RPMI8226 (cell line): ENCODE measurements around the gene FHIT.
"Not testable (repeated sequence)": the region's sequence is repeated elsewhere in the genome, so short reads cannot be mapped to it uniquely, and the experiment has no call there.

Source experiments
- DNase-seq: peaks from one replicate; pipeline ENCODE4 v3.0.0-alpha.2; 2015

Gene FHIT

DNA sequence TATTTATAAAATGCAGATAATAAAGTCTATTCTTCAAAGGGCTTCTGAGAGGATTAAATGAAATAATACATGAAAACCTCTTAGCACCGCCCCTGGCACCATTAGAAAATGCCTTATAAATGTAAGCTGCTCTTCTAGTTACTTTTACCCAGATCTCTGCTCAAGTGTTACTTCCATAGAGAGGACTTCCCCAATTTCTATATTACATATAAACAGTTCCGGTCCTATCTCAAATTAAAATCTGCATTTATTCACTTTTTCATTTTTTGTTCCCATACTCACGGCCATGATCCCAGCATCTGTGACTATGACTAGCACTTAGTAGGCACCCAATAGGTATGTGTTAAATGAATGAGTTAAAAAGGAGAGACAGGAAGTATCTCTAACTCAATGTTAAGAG, 1310.5 kb downstream of the FHIT start:
- DNase-seq = no peak

DNA sequence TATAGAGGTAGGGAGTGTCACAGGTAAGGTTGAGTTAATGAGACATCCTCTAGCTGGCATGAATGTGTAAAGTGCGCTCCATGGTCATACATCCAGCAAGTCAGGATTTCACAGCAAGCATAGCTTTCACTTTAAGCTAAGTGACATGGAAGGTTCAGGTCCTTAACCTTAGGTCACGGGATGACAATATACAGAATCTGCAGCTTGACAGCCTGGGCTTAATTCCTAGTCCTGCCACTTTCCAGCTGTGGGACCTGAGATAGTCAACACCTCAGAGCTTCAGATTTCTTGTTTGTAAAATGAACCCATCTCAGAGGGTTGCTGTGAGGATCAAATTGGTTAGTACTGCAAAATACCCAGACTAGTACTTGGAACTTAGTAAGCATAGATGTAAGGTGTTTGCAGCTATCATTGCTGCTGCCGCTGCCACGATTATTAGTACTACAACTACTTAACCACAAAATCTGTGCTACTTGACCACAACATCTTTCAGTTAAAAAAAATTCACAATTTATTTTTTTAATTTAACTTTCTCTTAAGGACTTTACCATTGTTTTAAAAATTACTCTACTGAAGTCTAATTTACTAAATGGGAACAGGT, 1311.3 kb downstream of the FHIT start:
- no peak for DNase-seq

DNA sequence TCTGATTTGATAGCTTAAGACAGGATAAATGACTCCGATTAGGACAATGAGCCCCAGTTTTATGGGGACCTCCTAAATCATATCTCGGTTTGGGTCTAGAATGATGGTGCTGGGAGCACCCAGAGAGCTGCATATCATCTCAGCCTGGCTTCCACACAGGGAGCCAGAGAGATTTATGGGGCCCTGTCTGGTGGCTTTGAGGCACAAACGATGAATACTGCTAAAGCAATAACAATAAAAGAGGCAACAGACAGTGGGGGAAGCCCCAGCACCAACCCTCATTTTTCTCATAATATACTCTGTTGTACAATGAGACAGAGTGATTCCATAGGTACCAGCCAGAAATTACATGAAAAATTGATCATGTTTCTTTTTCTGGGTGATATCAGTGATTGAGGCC, 1312.4 kb downstream of the FHIT start:
- no peak for DNase-seq

DNA sequence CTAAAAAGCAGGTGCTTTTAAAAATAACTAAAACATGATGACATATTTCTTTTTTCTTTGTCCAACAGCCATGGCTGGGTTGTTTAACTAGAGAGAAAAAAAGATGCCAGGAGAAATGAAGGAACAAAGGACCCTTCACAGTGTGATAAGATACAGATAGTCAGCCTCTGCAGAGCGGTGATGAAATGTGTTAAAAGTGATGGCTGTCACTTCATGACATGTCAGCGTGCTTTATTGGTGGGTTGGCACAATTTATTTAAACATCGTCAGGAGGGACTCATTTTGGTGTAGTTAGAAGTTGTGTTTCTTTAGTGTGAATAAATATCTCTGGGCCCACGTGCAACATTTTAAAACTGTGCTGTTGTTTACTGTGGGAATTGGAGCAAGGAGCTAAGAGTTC, 1314.1 kb downstream of the FHIT start:
- DNase-seq = no peak

DNA sequence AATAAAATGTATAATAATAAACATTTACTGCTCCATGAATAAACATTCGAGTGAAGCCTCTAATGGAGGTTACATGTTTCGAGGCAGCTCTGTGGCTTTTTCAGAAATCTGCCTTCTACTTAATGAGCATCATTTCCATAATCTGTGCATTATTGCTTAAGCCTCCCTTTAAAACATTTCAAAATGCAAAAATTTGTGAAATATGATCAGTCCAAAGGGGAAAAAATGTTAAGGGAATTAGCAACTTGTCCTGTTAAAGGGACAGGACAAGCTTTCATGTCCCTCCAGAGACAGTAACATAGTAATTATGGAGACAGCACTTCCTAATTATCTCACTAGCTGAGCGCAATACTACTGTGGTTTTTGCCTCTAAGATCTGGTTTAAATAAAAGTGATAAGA, 1314.8 kb downstream of the FHIT start:
- DNase-seq = no peak

DNA sequence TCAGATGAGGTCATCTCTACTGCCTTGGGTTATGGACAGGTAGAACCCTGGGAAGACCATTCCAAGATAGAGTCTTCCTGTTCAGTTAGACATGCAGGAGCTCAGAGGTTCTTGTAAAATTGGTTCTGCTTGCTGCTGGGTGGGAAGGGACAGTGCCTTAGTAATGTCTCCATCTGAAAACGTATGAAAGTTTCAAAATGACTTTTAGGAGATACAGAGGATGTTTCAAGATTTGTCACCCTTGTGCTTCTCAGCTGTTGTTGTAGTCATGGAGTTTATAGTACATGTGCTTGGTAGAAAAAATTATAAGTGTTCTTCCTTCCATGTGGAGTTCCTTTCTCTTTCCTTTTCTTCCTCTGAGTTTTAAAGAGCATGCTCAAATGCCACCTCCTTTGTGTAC, 1316.2 kb downstream of the FHIT start:
- DNase-seq = no peak

DNA sequence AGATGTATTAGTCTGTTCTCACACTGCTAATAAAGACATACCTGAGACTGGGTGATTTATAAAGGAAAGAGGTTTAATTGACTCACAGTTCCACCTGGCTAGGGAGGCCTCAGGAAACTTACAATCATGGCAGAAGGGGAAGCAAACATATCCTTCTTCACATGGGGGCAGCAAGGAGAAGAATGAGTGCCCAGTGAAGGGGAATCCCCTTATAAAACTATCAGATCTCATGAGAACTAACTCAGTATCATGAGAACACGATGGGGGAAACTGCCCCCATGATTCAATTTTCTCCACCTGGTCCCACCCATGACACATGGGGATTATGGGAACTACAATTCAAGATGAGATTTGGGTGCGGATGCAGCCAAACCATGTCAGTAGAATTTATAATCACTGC, 1316.7 kb downstream of the FHIT start:
- not testable (repeated sequence) for DNase-seq

DNA sequence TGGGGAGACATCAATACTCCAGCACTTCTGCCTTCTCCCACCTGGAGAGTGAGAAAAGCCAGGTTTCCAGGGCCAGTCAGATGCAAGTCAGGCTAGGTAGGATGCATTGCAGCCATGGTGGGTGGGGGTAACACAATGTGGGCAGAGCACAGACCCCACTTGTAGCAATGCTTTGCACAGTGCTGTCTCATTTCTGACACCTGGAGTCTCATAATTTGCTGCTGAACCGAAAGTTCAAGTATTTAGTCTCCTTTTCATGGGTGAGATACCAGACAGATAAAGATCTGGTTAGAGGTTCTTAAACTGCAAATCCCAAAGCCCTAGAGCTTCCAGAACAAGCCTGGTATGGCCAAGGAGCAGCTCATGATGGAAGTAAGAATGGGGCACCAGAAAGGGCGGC, 1321.1 kb downstream of the FHIT start:
- DNase-seq = no peak

DNA sequence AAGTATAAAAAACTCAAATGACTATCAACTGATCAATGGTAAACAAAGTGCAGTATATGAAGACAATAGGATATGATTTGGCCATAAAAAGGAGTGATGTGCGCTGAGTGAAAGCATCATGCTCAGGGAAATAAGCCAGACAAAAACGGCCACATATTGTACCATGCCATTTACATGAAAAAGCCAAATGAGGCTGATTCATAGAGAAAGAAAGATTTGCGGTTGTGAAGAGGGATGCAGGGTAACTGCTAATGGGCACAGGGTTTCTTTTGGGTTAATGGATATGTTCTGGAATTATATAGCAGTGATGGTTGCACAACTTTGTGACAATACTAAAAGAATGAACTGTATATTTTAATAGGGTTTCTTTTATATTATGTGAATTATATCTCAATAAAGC, 1324.2 kb downstream of the FHIT start:
- no peak for DNase-seq

DNA sequence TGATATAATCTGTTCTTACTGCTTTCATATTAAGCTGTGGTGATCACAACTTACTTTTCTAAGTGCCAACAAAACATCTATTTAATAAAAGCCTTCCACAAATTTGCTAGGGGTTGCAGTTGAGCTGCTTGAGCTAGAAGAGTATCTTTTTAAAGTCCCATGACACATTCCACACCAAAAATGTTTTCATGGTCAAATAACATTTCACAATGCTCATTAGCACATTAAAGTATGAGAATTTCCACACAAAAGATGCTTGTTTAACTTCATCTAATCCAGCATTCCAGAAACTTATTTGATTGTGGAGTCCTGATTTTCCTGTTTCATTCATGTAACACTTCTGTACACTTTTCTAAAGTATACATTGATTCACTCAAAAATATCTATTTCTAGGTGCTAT, 1325.3 kb downstream of the FHIT start:
- no peak for DNase-seq

DNA sequence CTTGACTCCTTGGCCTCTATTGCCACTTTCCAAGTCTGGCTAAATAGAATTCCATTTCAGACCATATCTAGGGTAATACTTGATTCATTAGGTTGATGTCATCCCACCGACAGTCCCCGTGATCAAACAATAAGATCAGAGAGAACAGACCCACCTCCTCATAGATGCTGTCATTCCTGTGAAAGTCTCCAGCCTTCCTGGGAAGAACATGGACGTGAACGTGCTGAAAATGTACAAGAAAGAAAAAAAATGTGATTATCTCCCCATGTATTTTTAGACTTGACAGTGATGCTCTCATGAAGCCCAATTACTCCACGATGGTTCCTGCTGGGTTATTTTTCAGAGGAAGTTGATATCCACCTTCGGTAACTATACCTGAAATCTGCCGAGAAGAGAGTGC, 1329.1 kb downstream of the FHIT start:
- DNase-seq = no peak

DNA sequence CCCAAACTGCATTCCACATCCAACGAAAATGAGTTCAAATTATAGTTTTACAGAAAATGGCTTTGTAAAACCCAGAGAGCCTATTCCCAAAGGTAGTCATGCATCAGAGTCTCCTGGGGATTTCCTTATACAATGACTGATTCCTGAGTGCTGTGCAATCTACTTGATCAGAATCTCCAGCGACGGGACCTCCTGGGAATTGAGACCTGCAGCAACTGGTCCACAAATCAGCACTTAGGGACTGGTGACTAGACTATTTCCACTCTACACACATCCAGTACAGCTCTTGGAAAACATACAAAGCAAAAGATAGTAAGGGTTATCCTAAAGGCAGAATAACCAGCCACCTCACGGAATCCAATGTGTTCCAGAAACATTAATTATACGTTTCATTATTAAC, 1330.4 kb downstream of the FHIT start:
- no peak for DNase-seq

DNA sequence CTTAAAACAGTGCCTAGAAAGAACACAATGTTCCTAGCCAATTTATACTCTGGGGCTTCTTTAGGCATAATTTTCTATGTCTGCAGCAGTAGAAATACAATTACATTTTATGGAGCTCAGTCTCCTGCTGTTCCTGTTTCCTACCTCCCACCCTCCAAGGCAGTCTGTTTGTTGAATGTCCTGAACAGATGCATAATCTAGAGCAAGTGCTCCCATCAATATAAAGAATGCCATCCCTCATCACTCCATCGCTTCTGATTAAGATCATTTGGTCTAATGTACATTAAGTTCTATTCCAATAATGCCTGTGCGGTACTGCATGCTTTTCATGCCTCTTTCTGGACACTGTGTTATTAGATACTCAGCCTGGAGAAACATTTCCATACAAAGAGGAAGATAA, 1331.7 kb downstream of the FHIT start:
- DNase-seq = no peak

DNA sequence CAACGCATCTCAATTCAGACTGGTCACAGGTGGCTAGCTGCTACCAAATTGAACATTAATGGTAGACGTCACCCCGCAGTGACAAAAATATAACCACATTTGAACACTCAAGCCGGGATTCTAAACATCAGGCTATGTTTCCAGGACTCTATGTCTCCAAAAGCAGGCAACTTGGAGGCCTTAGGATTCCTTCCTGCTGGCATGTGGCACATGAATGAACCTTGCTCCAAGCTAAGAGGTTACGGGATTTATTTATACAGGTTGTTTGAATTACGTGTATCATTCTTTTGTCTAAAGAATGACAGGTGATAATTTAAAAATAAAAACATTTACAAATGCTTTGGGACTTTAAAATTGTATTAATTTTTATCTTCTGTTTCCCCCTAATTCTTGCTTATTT, 1337.0 kb downstream of the FHIT start:
- no peak for DNase-seq

DNA sequence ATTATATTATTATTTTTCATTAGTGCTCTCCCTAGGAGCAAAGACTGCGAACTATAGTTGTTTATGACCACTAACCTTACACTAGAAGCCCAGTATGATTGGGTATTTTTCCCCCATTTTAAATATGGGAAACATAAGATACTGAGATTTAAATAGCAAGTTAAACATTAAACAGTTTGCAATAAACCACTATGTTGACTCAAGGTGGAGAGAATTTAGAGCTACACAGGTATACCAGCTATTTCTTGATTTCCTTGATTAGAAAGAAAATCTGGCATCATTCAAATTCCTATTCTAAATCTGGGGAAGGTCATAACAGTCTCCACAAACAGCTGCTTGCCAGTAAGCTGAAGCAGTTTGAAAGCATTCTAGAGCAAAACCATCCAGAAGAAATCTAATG, 1337.6 kb downstream of the FHIT start:
- no peak for DNase-seq

DNA sequence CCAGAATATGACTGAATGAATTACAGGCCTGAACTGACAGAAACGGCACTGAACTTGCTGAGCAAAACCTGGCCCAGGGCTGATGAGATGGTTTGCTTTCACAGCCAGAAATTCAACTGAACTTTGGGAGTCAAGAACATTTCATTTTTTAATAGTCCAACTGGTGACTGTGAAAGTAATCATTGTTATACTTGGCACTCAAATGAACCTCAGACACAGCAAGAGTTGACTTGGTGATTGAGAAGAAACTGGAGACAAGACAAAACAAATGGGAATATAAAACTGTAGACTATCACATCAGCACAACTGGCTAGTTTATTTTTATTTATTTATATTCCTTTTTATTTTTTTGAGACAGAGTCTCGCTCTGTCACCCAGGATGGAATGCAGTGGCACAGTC, 1342.6 kb downstream of the FHIT start:
- DNase-seq = no peak

DNA sequence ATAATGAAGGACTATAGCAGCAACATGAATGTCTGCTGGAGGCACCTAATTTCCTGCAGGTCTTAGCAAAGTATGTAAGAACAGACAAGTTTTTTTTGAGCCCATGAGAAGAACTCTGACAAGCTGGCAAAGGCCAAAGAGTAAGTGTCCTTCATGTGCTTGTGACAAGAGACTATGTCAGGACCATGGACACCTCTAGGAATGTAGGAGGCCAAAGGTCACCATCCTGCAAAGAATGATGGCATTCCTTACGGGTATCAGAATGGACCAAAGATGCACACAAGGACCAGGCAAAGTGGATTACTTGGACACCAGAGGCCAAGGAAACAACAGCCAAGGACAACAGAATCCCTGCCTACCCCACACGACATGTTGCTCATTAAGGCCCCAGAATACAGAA, 1343.0 kb downstream of the FHIT start:
- DNase-seq = no peak

DNA sequence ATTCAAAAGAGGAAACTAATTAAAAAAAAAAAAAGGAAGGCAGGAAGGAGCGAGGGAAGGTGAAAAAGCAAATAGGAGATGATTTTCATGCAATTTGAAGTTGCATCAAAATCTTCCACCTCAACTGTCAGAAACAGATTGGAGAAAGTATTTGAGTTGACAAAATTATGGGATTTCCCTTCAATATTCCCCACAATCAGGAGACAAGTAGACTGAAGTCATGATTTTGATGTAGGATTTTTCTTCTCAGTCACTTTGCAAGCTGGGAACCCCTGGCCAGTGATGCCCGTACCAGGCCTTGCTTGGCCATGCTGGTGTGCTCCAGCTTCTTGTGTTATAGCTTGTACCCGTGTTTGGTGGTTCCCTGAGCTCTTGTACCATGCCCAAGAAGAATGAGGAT, 1347.0 kb downstream of the FHIT start:
- no peak for DNase-seq

DNA sequence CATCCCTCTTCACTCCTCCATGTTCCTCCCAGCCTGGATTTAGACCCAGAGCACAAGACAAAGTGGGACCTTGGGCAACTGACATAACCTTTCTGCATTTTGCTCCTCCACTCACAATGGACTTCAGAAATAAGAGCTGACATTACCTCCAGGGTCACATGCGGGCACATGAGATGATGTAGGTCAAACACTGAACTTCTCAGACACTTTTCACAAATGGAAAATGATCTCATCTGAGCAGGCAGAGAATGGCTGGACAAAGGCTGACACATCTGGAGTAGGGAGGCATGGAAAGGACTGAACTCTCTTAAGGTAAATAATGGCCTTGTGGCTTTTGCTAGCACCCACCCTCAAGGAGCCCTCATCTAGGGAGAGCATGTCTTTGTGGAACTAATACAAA, 1352.2 kb downstream of the FHIT start:
- no peak for DNase-seq

DNA sequence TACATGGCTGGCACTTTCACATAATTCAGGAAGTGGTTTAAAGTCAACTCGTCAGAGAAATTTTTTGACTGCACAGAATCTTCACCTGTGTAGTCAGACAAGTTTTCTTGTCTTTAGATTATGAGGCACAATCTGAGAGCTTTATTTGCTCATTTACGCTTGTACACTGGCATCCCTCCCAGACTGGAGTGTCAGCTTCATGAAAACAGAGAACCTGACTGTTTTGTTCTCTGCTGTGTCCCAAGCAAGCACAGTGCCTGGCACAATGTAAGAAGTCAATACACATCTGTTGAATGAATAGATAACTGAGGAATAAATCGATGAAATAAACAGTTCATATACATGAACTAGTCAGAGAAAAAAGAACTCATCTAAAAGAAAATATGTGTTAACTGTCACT, 1355.3 kb downstream of the FHIT start:
- DNase-seq = no peak

DNA sequence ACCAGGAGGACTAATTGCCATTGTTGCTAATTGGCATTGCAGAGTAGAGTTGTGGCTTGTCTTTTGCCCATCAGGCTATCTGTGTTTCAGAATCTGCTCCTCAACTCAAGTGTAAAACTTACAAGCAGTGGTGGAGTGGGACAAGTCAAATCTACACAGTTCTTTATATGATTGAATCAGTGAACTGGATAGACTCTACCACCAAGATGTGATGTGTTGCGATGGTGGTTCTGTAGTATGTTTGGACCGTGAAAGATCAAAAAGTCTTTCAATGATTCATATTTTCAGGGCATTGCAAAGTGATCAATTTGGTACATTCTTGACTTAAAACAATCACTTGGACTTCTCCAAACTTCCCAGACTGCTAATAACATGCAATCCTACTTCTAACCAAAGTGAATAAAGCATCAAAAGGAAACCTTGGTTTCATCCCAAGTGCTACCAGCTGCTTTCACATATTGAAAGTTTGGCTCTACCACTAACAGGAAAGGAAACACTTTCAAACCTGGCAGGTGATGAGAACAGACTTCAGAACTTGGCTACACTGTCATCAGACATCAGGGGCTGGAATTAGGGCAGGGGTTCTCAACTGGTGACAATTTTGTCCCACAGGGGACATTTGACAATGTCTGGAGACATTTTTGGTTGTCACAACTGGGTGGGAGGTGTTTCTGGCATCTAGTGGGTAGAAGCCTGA, 1356.7 kb downstream of the FHIT start:
- DNase-seq = no peak

DNA sequence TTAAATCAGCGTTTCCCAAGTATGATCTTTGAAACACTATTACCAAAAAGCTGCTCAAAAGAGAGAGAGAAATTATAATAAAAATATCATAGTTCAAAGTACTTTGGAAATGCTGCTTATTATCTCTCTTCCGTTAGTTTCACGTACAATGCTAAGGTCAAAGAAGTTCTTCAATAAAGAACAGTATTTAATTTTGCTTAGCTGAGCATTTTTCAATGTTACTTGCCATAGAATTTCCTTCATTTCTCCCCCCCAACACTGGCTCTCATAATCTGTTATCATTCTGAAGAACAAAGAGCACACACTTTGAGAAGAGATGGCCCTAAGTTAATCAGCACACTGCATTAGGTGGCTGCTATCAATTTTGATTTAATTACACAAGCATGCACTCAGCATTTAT, 1360.6 kb downstream of the FHIT start:
- no peak for DNase-seq

DNA sequence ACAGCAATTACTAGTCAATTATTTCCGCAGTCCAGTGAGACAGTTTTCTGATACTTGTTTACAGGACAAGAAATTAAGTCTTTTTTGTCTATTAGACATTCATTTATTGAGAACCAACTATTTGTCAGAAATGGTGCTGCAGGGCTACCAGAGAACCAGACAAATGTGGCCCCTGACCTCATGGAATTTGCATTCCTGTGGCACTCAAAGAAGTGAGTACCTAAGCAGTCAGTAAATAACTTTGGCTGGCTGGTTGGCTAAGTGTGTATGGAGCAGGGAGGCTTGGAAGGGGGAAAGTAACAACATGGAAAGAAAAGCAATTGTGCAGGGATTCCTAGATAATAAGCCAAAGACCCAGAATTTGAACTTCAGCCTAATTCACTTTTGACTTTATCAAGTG, 1364.5 kb downstream of the FHIT start:
- no peak for DNase-seq

DNA sequence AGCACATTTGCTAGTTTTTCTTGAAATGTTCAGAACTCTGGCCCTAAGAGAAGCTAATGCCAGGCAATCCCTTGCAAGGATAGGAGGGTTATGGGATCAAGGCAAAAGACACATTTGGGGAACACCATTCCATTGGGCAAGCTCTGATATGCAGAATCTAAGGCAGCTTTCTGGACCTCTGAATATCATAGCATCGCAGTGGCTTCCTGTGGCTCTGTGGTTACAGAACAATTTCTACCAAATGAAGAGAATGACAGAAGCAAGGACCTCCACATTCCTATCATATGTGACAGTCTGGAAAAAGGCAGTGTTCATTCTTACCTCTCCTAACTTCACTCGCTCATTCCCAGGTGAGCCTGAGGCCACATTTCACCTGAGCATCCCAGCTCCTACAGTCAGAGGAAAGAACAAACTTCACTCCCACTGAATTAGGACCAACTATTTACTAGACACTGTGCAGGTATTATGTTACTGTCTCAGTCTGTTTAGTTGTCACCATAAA, 1365.3 kb downstream of the FHIT start:
- no peak for DNase-seq

DNA sequence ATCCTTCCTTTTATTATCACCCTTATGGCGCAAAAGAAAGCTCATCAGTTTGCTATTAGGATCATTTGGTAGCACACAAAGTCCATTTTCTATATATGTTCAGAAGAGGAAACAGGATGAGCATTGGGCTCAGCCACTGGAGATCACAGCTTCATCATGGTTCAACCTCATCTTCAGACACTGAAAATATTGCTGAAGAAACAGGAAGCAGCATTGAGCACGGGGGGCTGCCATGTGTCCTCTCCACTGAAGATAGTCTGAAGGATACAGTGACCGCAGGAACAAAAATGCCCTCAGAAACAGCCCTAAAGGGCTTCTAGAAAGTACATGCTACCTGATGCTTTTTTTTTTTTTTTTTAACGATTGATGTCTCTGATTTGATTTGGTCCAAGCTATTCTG, 1366.2 kb downstream of the FHIT start:
- DNase-seq = no peak
